ENCODE measurements around the gene NFATC1.
A peak's percentile ranks its signal among the peaks of the same experiment; 100 is the strongest.

Gene NFATC1

DNA sequence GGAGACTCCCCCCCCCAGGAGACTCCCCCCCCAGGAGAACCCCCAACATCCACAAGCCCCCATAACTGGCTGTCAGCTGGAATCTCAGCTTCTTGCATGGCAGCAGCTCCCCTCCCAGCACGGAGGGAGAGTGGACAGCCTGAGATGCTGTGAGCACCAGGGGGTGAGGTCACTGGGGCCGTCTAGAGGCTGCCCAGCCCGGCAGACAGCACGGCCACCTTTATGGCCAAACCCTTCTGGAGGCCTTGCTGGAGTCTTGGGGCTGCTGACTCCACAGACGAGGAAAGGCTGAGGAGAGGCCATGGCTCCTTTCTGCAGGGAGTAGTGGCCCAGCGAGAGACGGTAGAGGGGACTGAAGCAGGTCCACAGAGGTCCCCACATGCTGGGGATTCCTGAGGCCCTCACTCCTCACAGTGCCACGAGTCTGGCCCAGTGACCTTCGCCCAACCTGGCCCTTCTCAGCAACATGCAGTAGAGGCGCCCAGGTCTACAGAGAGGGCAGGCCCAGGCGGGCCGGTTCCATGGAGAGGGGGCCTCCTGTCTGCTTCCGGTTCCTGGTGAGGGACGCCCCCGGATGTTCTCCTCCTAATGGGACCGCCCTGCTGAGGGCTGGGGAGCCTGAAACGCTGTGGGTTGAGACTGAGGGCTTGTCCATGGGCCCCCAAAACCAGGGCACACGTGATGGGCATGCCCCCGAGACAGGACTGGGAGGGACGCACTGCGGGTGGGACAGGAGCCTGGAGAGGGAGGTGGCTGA, 161.3 kb downstream of the NFATC1 start:
- peak; percentile 3 for DNase-seq (ENCODE audit: low spot score)

DNA sequence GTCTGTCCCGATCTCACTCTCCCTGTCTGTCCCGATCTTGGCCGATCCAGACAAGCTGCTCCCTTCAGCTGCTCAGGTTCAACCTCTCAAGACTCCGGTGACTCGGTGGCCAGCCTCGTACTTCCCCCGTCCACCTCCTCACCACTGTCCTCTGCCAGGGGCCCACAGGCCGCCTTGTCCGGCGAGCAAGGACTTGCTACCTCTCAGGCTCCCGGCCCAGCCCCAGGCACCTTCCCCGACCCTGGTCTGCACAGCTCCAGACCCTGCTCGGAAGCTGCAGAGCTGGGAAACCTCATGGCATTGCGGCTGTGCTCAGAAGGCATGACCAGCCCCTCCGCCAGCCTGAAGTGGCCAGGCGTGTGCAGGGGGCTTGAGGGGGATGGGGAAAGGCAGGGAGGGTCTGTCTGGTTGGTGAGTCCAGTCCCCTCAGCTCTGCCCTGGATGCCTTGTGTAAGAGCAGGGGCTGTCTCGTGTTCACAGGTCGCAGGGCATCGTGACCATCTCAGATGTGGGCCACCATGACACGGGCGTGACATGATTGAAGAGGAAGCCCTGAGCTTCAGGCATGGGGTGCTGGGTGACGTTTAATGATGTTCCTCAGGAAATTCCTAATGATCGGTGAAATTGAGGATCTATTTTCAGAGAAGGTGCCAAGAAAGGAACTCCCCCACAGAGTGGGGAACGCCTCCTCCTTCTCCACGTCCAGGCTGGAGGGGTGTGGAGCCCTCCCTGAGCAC, 162.6 kb downstream of the NFATC1 start:
- DNase-seq (ENCODE audit: low spot score), result no peak

DNA sequence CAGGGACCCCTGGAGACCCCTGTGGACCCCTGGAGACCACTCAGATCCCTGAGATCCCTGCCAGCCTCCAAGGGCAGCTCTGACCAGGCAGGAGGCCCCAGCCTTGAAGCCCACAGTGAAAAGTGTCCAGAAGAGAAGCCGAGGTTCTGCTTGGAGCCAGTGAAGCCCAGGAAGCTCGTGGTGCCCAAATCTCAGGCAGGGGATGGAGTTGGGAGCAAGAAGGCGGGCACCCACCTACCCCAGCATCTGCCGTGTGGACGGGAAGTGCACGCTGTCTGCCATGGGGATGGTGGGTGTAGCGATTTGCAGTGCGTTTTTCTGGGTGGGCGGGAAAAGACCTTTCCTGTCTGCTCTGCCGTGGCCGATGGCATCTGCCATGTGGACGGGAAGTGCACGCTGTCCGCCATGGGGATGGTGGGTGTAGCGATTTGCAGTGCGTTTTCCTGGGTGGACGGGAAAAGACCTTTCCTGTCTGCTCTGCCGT, 163.2 kb downstream of the NFATC1 start:
- no peak for DNase-seq (ENCODE audit: low spot score)

DNA sequence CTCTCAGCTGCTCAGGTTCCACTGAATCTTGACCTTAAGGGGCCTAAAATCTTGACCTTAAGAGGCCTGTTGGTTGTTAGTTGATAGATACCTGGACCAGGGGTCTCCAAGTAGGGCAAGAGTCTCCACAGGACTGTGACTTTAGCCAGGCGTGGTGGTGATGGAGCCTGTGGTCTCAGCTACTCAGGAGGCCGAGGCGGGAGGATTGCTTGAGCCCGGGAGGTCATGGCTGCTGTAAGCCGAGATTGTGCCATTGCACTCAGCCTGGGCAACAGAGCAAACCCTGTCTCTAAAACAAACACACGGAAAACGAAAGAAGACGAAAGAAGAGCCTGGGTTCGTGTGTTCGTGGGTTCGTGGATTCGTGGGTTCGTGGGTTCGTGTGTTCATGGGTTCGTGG, 163.7 kb downstream of the NFATC1 start:
- DNase-seq (ENCODE audit: low spot score), result no peak

DNA sequence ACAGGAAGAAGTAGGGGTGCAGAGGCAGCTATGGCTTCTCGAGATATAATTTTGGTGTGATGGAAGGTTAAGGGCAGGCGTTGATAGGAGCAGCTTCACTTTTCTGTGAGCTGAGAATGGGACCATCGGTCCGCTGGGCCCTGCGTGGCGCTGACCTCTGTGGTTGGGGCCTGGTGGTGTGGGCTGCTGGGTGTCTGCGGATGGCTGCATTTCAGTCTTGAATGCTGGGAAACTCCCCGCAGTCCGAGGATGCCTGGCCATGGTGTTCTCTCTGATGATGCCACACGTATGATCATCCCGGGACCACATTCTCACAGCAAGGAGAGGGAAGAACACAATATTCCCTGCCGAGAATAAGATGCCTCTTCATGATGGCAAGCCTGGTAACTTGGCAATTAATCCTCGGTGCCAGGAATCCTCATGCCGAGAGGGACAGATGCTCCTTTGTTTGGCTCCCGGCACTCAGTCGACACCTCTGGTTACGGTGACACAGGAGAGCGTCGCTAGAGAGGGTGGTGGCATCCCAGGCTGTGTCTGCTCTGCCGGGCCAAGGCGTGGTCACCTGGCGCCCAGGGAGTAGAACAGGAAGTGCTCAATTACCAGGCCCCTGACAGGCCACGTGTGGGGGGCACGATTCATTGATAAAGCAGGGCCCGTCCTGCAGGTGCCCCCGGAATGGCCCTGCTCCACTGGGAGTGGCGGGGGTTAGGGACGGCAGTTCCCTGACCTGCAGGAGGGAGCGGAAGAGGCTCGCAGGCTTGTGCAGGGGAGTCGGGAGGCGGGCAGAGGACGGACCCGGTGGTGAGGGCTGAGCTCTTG, 164.5 kb downstream of the NFATC1 start:
- no peak for DNase-seq (ENCODE audit: low spot score)

DNA sequence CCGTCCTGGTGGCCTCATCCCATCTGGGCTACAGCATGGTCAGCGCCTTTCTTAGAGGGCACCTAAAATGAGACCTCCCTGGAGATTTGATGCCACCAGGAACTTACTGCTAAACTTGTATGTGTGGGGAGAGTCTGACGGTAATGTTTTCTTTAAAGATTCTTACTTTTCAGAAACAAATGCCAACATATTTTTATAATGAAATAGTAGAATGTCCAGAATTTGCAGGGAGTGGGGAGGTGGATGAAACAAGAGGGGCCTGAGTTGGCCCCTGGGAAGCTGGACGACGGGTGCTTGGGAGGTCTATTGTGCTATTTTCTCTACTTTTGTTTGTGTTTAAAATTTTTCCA, 165.1 kb downstream of the NFATC1 start:
- DNase-seq (ENCODE audit: low spot score), result no peak

DNA sequence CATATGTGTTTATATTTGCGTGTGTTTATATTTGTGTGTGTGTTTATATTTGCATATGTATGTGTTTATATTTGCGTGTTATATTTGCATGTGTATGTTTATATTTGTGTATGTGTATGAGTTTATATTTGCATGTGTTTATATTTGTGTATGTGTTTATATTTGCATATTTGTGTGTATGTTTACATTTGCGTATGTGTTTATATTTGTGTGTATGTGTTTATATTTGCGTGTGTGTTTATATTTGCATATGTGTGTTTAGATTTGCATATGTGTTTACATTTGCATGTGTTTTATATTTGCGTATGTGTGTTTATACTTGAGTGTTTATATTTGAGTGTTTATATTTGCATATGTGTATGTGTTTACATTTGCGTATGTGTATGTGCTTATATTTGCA, 168.2 kb downstream of the NFATC1 start:
- no peak for DNase-seq (ENCODE audit: low spot score)

DNA sequence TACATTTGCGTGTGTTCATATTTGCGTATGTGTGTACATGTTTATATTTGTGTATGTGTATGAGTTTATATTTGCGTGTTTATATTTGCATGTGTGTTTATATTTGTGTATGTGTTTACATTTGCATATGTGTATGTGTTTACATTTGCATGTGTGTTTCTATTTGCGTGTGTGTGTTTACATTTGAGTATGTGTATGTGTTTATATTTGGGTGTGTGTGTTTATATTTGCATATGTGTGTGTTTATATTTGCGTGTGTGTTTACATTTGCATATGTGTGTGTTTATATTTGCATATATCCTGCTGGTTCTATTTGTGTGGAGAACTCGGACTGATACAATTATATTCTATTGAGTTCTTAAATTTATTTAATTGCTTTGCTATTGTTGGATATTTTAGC, 168.7 kb downstream of the NFATC1 start:
- no peak for DNase-seq (ENCODE audit: low spot score)

DNA sequence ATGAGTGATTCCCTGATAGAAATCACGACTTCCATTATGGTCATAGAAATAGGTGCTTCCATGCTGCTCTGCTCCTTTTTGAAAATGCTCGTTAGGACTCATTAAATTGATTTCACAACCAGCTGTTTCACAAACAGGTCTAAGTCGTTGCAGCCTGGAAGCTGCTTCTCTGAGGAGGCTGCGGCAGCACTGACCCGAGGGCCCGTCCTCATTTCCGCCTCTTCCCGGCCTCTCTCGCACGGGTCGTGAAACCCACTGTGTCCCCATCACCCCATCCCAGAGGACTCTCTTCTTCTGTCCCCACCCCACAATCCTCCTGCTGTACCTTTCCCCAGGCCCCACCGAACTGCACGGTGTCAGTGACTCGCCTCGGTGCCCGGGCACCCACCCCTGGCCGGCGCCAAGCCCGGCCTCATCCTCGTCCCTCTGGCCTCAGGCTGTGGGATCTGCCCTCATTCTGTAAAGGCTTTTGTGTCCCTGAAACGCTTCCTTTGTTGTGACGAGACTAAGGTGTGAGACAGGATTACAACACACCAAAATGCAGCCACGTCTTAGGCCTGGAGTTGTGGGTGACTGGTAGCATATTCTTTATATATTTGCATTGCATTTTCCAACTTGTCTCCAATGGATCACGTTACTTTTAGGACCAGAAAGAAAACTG, 171.2 kb downstream of the NFATC1 start:
- DNase-seq (ENCODE audit: low spot score), result no peak

DNA sequence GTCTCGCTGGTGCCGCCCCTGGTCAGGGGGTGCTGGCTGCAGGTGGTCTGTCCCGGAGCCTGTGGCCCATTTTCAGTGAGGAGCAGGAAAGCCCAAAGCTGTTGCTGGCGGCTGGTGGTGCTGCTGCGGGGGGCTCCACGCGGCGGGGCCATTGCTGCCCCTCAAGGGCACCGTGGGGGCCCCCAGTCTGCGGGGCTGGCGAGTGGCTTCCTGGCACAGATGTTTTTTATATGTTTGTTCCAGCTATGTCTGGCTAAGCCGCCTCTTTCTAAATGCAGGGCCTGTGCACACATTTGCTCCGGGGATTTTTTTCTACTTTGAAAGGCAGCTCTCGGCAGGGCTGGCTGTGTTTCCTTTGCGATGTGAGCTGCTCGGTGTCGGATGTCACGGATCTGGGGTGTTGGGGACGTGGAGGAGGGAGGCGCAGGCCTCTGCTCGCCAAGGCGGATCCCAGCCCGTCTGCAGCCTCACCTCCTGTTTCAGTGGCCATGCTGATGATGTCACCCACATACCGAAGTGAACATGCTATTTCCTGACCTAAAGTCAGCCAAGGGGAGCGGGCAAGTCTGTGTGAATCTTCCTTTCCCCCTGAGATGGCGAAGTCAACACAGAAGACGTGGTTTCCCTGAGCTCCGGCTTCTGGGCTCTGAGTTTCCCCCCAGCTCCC, 171.9 kb downstream of the NFATC1 start:
- no peak for DNase-seq (ENCODE audit: low spot score)

DNA sequence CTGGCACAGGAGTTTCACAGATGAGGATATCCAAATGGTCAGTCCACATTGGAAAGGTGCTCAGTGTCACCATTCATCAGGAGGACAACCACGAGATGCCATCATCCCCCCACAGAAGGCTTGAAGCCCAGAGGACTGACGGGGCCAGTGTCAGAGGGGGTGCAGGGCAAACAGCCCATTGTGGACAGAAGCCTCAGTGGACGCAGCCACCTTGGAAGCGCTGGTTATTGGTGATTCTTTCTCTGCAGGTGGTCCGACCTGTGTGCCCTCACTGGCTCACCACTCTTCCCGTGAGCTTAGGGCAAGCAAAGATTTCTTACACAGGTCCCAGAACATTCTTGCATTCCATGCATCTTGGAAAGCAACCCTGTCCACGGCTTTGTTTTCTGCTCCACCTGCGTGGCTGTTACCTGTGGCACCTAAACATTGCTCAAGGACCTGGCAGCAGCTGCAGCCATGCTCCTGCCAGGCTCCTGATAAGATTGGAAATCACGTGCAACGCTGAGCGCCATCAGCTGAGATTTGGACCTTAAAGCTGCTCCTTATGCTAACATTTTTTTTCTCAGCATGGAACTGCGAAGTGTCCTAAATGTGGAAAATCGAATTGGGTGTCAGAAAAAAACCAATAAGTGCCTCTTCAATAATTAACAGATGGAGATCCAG, 172.9 kb downstream of the NFATC1 start:
- no peak for DNase-seq (ENCODE audit: low spot score)

DNA sequence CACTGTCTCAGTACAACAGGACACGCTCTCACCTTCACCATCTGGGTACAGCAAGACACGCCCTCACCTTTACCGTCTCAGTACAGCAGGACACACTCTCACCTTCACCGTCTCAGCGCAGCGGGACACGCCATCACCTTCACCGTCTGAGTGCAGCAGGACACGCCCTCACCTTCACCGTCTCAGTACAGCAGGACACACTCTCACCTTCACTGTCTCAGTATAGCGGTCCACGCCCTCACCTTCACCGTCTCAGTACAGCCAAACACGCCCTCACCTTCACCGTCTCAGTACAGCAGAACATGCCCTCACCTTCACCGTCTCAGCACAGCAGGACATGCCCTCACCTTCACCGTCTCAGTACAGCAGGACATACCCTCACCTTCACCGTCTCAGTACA, 174.0 kb downstream of the NFATC1 start:
- no peak for DNase-seq (ENCODE audit: low spot score)

DNA sequence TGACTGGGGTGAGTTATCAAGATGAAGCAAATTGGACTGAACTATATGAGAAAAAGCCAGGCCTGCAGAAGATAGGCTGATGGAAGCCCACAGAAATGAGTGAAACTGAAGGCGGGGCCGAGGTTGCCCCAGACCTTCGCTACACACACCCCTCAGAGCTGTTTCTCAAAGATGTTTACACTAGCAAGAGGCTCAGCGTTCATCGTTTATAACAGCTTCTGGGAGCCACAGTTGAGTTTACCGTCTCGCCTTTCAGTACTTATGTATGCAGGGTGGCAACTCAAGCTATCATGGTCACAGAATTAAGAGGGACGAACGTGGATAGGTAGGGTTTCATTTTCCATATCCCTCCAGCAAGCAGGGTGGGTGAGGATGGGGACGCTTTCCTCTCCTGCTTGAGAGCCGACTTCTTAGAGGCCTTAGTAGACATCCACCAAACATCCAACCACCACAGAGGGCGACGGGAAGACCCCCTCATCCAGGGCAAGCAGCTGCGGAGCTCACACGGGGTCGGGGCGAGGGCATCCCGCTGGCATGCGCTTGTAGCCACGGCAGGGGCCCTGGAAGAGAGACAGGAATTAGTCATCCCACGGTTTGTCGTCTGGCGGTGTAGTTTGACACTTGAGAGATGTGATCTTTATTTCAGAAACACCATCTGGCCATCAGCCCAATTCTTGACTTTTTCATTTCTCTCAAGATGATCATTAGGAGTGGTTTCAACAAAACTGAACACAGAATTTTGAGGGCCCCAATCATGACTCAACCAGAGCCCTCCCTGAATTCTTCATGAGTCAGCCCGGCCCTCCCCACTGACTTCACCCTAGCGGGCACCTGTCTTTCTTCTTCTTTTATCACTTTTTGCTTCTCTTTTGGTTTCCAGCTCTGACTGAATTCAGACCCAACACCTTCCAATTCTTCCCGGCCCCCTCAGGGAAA, 174.8 kb downstream of the NFATC1 start:
- no peak for DNase-seq (ENCODE audit: low spot score)

DNA sequence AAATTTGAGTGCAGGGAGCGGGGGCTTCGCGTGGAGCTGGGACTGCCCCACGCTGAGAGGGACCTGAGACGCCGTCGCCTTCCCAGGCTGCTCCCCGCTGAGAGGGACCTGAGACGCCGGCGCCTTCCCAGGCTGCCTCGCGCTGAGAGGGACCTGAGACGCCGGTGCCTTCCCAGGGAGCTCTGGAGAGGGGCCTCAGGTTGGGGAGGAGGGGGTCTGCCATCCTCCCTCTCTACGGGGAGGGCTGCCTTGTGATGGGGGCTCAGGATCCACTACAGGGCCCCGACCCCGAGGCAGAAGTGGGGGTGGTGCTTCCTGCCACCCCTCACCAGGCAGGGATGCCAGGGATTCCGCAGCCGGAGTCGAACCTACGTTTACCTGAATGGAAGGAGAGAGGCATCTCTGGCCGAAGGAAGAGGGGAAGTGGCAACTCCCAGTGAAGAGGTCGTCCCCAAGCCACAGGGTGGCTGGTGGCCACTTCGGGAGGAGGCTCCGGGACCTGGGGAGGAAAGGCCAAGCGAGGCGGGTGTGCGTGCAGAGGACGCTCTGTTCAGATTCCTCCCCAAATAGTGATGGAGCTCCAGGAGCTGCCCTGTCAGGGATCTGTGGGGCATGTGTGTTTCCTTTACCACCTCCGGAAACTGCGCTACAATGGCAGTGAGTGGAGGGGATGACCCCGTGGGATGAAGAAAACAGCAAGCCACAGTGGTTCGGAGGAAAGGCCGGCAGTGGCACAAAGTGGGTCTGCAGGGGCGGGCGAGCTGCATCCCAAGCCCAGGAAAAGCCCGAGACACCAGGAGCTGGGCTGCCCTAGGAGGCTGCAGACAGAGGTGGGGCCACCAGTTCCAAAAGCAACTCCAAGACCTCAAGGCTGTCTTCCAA, 175.7 kb downstream of the NFATC1 start:
- no peak for DNase-seq (ENCODE audit: low spot score)

DNA sequence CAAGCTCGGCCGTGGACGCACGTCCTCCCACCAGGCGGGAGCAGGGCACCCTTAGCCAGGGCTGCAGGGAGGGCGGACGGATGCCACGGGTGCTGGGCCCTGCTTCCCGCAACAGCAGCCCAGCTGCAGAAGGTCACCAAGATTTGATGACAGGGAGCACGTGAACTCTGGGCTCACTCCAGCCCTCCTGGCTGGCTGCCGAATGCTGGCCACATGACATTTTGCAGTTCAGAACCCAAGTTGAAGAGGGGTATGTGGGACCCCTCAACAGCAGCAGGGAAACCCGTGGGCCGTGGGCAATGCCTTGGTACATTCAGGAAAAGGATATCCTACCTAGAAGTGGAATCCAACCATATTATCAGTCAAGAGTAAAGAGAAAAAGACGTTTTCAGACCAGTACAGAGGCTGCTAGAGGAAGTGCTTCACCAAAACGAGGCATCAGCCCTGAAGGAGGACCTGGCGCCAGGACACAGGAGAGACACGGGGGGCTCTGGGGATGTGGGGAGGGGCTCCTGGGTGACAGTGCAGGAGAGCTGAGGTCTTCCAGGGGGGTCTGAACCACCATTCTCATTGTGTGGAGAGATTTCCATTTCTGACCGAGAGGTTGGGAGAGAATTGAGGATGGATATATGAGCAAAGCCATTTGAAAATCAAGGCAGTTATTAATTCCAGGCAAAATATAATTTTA, 176.5 kb downstream of the NFATC1 start:
- DNase-seq (ENCODE audit: low spot score), result no peak

DNA sequence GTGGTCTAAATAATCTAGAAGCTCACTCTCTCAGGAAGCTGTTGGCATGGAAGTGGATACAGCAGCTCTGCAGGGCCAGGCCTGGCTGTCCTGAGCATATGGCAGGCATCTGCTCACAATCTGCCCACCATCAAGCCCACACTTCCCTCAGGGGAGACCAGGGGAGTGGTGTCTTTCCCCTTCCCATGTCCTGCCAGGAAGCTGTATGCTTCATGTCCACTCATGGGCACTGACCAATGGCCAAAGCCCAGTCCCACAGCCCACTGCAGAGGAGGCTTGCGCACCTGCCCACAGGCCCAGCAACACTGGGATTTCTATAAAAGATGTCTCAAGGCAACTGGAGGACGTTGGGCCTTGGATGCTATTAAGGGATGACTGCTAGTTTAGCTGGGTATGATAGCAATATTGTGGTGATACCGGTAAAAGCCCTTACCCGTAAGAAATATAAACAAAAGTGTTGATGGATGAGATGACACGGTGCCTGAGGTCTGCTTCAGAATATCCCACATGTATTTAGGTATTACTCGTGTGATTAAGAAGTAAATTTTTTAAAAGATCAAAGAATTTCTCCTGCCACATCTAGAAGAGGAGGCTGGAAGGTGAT, 177.2 kb downstream of the NFATC1 start:
- no peak for DNase-seq (ENCODE audit: low spot score)

DNA sequence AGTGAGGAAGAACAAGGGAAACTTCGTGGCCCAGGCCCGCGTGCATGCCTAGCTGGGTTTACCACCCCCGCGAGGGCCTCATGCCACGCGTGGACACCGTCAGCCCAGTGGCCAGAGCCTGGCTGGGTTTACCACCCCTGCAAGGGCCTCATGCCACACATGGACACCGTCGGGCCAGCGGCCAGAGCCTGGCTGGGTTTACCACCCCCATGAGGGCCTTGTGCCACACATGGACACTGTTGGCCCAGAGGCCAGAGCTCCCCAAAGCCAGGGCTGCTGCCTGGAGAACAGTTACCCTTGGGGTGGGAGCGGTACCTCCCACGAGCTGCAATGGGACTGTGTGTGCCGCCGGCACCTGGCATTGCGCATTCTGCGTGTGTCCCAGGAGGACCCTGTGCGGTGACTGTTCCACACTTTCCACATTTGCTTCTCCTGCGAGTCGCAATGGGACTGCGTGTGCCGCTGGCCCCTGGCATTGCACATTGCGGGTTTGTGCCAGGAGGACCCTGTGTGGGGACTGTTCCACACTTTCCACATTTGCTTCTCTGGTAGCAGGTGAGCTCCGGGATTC, 178.3 kb downstream of the NFATC1 start:
- DNase-seq (ENCODE audit: low spot score), result no peak

Data from cerebellar cortex (tissue), 1 donor.